NCI-H1436 (cell line): ENCODE measurements around the gene PPP2R5A.
"Not testable (repeated sequence)": the region's sequence is repeated elsewhere in the genome, so short reads cannot be mapped to it uniquely, and the experiment has no call there.

ENCODE experiments used
- DNase-seq: peaks from one replicate; lab custom pipeline; 2025; lab: John Stamatoyannopoulos, UW

Gene PPP2R5A

GRCh38 chr1:212355230-212355969 is 70.2 kb downstream of the PPP2R5A start:
- DNase-seq, result no peak

GRCh38 chr1:212359794-212360479 is 74.7 kb downstream of the PPP2R5A start:
- no peak for DNase-seq

- DNase-seq, result no peak
Measured at GRCh38 chr1:212364985-212365384, 79.8 kb downstream of the PPP2R5A start.

GRCh38 chr1:212366901-212367300 is 81.7 kb downstream of the PPP2R5A start:
- DNase-seq, result no peak

- no peak for DNase-seq
Measured at GRCh38 chr1:212367474-212368072, 82.4 kb downstream of the PPP2R5A start.

GRCh38 chr1:212368073-212368484 is 82.9 kb downstream of the PPP2R5A start:
- peak; percentile 48 for DNase-seq

GRCh38 chr1:212375986-212376385 is 90.8 kb downstream of the PPP2R5A start:
- no peak for DNase-seq

GRCh38 chr1:212377644-212378043 is 92.4 kb downstream of the PPP2R5A start:
- no peak for DNase-seq

- no peak for DNase-seq
Measured at GRCh38 chr1:212379366-212379765, 94.2 kb downstream of the PPP2R5A start.

- DNase-seq, result no peak
Measured at GRCh38 chr1:212381397-212382035, 96.3 kb downstream of the PPP2R5A start.

GRCh38 chr1:212386029-212386428 is 100.8 kb downstream of the PPP2R5A start:
- DNase-seq, result no peak

- DNase-seq, result no peak
Measured at GRCh38 chr1:212388985-212389716, 103.9 kb downstream of the PPP2R5A start.

- not testable (repeated sequence) for DNase-seq
Measured at GRCh38 chr1:212395678-212396437, 110.6 kb downstream of the PPP2R5A start.

- no peak for DNase-seq
Measured at GRCh38 chr1:212396638-212397037, 111.4 kb downstream of the PPP2R5A start.

- DNase-seq, result no peak
Measured at GRCh38 chr1:212397171-212397570, 112.0 kb downstream of the PPP2R5A start.

GRCh38 chr1:212401042-212401441 is 115.8 kb downstream of the PPP2R5A start:
- no peak for DNase-seq

- no peak for DNase-seq
Measured at GRCh38 chr1:212401838-212402582, 116.8 kb downstream of the PPP2R5A start.

GRCh38 chr1:212402666-212403321 is 117.6 kb downstream of the PPP2R5A start:
- DNase-seq, result no peak

- DNase-seq, result no peak
Measured at GRCh38 chr1:212410231-212410820, 125.1 kb downstream of the PPP2R5A start.
